NCI-H146 treated with DMSO at 0.1 percent for 48 hours (cell line): ENCODE measurements around the gene MTHFD2L.

ENCODE experiments used
- DNase-seq: peaks from one replicate; lab custom pipeline; 2025; ENCODE audit not compliant: unreplicated experiment; lab: John Stamatoyannopoulos, UW

Gene MTHFD2L

GRCh38 chr4:74294681-74295080 lies 136.8 kb downstream of the MTHFD2L start:
- no peak for DNase-seq

- DNase-seq, result no peak
Observed at GRCh38 chr4:74297539-74297938, 139.6 kb downstream of the MTHFD2L start.

GRCh38 chr4:74304095-74304625 lies 146.2 kb downstream of the MTHFD2L start:
- no peak for DNase-seq

DNA sequence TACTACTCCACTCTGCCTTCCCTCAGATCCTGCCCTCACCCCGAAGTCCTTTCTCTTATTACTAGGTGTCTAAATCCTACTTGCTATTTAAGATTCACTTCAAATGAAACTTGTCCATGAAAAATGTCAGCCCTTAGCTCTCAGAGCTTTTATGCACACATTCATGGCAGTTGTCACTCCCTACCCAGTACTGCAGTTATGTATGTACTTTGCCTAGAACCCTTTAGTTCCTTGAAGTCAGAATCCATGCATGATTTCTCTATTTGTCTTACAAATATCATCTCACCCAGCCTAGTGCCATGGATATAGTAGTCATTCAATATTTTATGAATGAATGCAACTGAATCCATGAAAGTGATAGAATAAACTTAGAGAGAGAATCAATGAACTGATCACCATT lies 147.1 kb downstream of the MTHFD2L start:
- DNase-seq, result no peak

- DNase-seq, result no peak
Observed at GRCh38 chr4:74307170-74307569, 149.3 kb downstream of the MTHFD2L start.

DNA sequence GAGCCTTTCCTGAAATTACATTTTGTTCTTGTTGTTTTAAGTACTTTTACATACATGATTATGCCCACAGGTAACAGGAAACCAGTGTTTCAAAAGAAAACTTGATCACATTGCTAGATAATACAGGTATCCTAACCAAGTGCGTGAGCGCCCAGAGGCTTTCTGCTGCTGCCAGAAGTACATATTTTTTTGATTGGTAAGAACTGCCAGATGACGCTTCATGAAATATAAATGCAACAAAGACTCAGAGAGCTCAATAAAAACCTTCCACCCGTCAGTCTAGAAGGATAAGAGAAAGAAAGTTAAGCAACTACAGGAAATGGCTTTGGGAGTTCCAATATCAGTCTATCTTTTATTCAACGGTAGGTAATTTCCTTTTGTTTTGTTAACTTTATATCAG lies 150.3 kb downstream of the MTHFD2L start, which contains the start of gene EPGN:
TSS of gene EPGN (plus strand) at position 256 of the 400 bp plus-strand sequence. CDS start at position 320, 64 bp downstream.
- DNase-seq, result no peak

DNA sequence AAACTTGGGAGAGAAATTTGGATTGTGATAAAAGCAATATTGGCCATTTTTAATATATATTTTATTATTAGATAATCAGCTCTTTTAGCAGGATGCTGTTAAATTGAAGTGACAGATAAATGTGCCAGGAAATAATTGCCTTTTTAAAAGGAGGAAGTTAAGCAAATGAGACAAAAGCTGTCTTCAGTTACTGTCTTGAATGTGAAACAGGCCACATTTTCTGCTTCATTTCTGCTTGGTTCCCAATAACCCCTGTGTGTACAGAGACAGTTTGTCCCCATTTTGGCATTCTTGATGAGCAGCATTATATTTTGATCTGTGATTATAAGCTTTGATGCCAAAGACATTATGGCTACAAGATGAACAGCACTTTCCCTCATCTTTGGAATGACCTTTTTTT lies 151.3 kb downstream of the MTHFD2L start:
- DNase-seq, result no peak

DNA sequence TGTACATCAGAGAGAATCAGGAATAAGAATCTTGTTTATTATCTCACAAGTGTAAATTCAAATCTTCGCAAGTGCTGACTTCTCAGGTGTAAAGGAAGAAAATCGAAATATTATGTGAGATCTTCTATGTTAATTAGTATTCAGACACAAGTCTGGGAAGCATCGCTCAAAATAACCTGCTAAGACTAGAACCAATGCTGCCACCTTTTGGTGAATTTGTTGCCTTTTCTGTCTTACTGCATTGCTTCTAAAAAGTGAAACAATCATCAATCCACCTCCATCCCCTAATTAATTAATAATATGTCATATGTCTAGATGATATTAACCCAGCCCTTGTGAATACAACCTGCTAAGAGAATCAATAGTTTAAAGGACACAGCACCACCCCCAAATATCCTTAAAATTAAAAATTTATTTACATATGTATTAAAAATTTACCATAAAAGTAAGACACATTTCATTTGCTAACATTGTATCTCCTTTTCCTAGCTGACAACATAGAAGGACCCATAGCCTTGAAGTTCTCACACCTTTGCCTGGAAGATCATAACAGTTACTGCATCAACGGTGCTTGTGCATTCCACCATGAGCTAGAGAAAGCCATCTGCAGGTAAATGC lies 153.9 kb downstream of the MTHFD2L start:
- DNase-seq, result peak; percentile 2

DNA sequence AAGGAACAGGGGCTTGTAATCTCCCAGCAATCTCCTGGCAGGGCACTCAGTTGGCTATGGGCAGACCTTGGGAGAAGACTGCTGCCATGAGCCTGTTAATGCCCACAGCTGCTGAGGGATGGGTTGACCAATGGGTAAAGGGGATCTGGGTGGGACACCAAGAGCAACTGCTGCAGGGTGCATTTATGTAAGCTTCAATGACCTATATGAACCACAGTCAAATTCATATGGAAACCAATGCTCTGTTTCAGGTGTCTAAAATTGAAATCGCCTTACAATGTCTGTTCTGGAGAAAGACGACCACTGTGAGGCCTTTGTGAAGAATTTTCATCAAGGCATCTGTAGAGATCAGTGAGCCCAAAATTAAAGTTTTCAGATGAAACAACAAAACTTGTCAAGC lies 156.4 kb downstream of the MTHFD2L start:
- DNase-seq, result no peak

GRCh38 chr4:74314944-74315343 lies 157.0 kb downstream of the MTHFD2L start:
- no peak for DNase-seq

GRCh38 chr4:74315376-74315775 lies 157.5 kb downstream of the MTHFD2L start:
- no peak for DNase-seq

DNA sequence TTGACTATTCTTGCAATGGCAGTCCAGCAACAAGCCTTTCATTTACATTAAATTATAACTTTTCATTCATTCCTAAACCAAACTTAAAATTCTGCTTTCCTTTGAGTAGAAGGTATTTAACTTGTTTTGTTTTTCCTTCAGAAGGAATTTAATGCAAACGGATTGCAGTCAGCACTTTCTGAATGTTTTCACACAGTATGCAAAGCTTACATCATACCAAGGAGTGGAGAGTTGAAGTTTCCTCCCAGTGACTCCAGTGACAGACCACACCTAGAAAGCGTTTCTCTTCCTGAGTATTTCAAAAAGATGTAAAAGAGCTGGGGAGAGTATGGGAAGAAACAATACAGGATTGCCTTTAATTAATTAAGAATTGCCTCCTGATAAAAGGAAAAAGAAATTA lies 158.5 kb downstream of the MTHFD2L start:
- no peak for DNase-seq

DNA sequence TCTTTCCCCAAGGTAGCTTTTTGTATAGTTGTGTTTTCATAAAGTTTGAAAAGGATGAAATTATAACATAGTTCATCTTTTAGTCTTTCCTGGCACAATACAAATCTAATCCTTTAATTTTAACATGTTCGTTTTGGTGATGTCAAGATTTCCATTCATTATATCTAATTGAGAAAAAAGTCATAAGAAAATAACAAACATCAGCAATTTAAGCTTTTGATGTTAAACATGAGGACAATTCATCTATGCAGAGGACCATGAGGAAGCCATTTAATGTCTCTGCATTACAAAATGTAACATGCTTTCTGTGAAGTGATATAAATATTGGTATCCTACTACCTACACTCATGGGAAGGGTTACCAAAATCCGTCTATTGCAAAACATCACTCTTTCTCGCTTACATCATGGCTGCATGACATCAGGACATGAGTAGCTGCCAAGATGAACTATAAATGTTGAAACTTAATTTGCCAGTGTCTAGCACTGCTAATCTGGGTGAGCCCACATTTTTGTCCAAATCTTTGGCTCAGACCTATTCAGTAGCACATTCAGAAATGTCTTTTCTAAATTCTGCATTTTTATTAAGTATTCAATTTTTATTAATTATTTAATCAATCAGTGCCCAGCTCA lies 159.8 kb downstream of the MTHFD2L start:
- no peak for DNase-seq

- DNase-seq, result no peak
Observed at GRCh38 chr4:74318276-74318675, 160.4 kb downstream of the MTHFD2L start.

- no peak for DNase-seq
Observed at GRCh38 chr4:74319470-74319869, 161.6 kb downstream of the MTHFD2L start.

DNA sequence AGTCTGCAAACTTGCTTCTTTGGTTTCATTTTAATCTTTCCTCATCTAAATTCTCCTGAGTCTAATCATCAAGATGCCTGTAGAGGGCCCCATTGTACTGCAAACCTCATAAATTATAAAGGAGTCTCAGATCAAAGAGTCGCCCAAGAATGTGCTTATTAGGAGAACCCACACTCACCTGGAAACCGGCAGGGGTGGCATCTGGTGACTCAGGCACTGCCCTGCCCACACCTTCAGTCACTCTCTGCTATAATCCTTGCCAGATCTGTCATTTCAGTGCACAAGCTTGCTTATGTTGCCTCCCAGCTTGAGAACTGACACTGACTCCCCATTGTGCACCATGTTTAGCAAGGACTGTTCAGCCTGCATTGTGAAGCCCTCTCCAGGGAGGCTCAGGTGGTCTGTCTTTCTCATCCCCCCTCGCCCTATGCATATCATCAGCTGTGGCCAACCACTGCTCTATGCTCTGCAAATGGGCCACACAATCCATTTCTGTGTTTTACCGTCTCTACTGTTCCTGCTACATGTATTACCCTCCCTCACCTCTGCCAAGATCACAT lies 162.7 kb downstream of the MTHFD2L start:
- peak; percentile 2 for DNase-seq

DNA sequence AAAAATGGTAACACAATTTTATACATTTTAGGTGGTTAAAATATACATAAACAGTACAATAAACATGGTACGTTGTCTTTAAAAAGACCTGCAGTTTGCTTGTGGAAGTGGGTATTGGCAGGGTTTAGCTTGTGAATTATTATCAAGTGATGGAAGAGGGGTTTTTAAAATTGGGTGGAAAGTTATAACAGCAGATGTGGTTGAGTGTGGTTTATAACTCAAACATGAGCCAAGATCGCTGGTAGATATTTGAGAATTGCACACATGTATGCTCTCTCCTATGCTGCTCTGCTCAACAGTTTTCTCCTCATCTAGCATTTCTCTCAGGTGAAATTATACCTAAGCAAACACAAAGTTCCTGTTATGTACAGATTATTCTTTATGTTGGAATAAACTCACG lies 164.4 kb downstream of the MTHFD2L start:
- no peak for DNase-seq

GRCh38 chr4:74323663-74324062 lies 165.7 kb downstream of the MTHFD2L start:
- no peak for DNase-seq

GRCh38 chr4:74324262-74324661 lies 166.3 kb downstream of the MTHFD2L start:
- DNase-seq, result no peak

DNA sequence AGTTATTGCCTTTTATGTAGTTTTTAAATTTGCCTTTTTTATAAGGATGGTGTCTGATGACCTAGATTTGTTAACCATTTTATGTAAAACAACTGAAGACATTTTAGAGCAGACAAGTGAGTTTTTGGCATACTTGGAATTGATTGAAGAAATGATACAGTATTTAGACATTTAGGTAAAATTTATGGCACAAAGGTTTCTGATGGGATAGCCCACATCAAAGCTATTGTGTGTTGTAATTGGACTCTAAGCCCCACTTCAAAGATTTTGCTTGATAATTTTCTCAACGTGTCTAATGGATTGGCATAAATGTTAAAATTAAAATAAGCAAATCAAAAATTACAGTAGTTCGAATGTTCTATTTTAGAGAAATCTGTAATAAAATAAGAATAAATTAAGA lies 168.0 kb downstream of the MTHFD2L start:
- no peak for DNase-seq

GRCh38 chr4:74327762-74328161 lies 169.8 kb downstream of the MTHFD2L start:
- DNase-seq, result no peak

GRCh38 chr4:74328501-74328900 lies 170.6 kb downstream of the MTHFD2L start:
- no peak for DNase-seq
